Uterus (tissue), 2 donors: ENCODE data around the gene TOMM20L.

Experiments
- POLR2A ChIP-seq, 2 donors: fragments of 450-650 bp; IDR thresholded peaks; one replicate each; pipeline ENCODE4 v1.6.1; 2016; ENCODE audit warnings: antibody characterized with exemption in 2 of 2, mild to moderate bottlenecking in 1 of 2, moderate library complexity in 1 of 2
- TF ChIP-seq, protein P1 (sequence below), 4 experiments: fragments of 200-600 bp in 2 of 4; fragments of 450-650 bp in 2 of 4; sonication (generic) in 2 of 4; IDR thresholded peaks; one replicate each; pipeline ENCODE4 v1.5.1; 2016 to 2019; ENCODE audit warnings: antibody characterized with exemption in 4 of 4, mild to moderate bottlenecking in 2 of 4, moderate library complexity in 1 of 4

DNA sequence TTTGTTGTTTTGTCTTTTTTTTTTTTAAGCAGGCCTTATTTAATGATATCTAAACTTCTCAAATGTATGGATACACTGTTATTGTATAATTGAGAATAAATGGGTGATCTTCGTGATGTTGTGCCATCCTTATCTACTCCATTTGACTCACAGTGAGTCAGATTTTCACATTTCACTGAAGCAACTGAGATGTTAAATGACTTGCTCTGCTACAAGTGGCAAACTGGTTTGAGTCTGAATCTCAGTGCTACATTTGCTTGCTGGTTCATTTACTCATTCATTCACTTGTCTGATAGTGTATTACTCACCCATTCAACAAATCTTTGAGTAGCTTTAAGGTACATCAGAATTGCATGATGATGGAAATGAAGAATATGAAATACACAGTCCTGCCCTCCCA lies 34.4 kb downstream of the TOMM20L start:
- TF ChIP-seq, protein P1, sequence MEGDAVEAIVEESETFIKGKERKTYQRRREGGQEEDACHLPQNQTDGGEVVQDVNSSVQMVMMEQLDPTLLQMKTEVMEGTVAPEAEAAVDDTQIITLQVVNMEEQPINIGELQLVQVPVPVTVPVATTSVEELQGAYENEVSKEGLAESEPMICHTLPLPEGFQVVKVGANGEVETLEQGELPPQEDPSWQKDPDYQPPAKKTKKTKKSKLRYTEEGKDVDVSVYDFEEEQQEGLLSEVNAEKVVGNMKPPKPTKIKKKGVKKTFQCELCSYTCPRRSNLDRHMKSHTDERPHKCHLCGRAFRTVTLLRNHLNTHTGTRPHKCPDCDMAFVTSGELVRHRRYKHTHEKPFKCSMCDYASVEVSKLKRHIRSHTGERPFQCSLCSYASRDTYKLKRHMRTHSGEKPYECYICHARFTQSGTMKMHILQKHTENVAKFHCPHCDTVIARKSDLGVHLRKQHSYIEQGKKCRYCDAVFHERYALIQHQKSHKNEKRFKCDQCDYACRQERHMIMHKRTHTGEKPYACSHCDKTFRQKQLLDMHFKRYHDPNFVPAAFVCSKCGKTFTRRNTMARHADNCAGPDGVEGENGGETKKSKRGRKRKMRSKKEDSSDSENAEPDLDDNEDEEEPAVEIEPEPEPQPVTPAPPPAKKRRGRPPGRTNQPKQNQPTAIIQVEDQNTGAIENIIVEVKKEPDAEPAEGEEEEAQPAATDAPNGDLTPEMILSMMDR (IDR thresholded peaks at IDR 0.05): no peak
- TF ChIP-seq POLR2A (IDR thresholded peaks at IDR 0.05): no peak
